CD8-positive, alpha-beta memory T cell (primary cell): Measurements from ENCODE around the gene TMEM233. TPM values are rescaled to one million over a fixed set of nuclear protein-coding genes. Genes with fewer than 3 reads are reported as not detected.

ENCODE experiments used
- CTCF ChIA-PET: fragments of 350-600 bp; sonication (Branson Sonifier 250); formaldehyde crosslinking; loops from one replicate; lab custom pipeline; 2021; ENCODE audit warnings: antibody characterized with exemption; lab: Charles Lee
- POLR2A ChIA-PET: fragments of 350-600 bp; sonication (Branson Sonifier 250); formaldehyde crosslinking; loops from one replicate; lab custom pipeline; 2021; ENCODE audit warnings: antibody characterized with exemption; lab: Charles Lee
- DNase-seq, 5 donors: peaks; one replicate each; pipeline versions ENCODE4 v3.0.0 to v3.0.0-alpha.2; 2020 to 2022; ENCODE audit warnings: mixed read lengths in 1 of 5
- H3K27ac ChIP-seq: one replicate; pipeline ENCODE4 v1.7.0; 2013; ENCODE audit warnings: low read depth, mild to moderate bottlenecking, low read length, moderate library complexity
- H3K27me3 ChIP-seq: 2 replicates; pipeline ENCODE4 v1.7.0; 2013; ENCODE audit warnings: low read length, mild to moderate bottlenecking; ENCODE audit not compliant: insufficient read depth, poor library complexity, severe bottlenecking
- H3K36me3 ChIP-seq: 2 replicates; pipeline ENCODE4 v1.7.0; 2013; ENCODE audit warnings: mild to moderate bottlenecking, low read length, moderate library complexity; ENCODE audit not compliant: insufficient read depth
- H3K4me1 ChIP-seq: 2 replicates; pipeline ENCODE4 v1.7.0; 2013; ENCODE audit warnings: mild to moderate bottlenecking, low read length, moderate library complexity; ENCODE audit not compliant: insufficient read depth
- H3K4me3 ChIP-seq: 2 replicates; pipeline ENCODE4 v1.7.0; 2013; ENCODE audit warnings: mild to moderate bottlenecking, low read length
- H3K9me3 ChIP-seq: 2 replicates; pipeline ENCODE4 v1.7.0; 2013; ENCODE audit warnings: mild to moderate bottlenecking, low read length
- H3K27ac Mint-ChIP-seq, 8 donors: one replicate each; pipeline ENCODE4 v1.8.0; 2020 to 2021; ENCODE audit warnings: mixed read lengths in 8 of 8, mild to moderate bottlenecking in 6 of 8, inconsistent platforms in 3 of 8, moderate library complexity in 3 of 8
- H3K27me3 Mint-ChIP-seq, 2 donors: one replicate each; pipeline ENCODE4 v1.8.0; 2020 to 2021; ENCODE audit warnings: mixed read lengths in 2 of 2, mild to moderate bottlenecking in 1 of 2, moderate library complexity in 1 of 2
- H3K36me3 Mint-ChIP-seq, 3 donors: one replicate each; pipeline ENCODE4 v1.8.0; 2020 to 2021; ENCODE audit warnings: mixed read lengths in 3 of 3, inconsistent platforms in 1 of 3, mild to moderate bottlenecking in 1 of 3
- H3K4me1 Mint-ChIP-seq, 3 donors: one replicate each; pipeline ENCODE4 v1.8.0; 2020 to 2021; ENCODE audit warnings: mixed read lengths in 3 of 3, inconsistent platforms in 1 of 3, mild to moderate bottlenecking in 1 of 3
- H3K4me3 Mint-ChIP-seq, 7 donors: one replicate each; pipeline ENCODE4 v1.8.0; 2020 to 2021; ENCODE audit warnings: mixed read lengths in 7 of 7, mild to moderate bottlenecking in 6 of 7, moderate library complexity in 4 of 7, inconsistent platforms in 2 of 7
- H3K9me3 Mint-ChIP-seq, 5 donors: one replicate each; pipeline ENCODE4 v1.8.0; 2020 to 2022; ENCODE audit warnings: mixed read lengths in 5 of 5, mild to moderate bottlenecking in 3 of 5, moderate library complexity in 2 of 5, inconsistent platforms in 1 of 5
- polyA plus RNA-seq: library from polyadenylated mRNA; unstranded; fragments of 300-500 nt; fragmentation: Illumina TruSeq; gene quantifications from one replicate; pipeline ENCODE4 v1.2.3, GENCODE V29; 2021
- total RNA-seq, 2 experiments: library from RNA; stranded (reverse); gene quantifications; one replicate each; pipeline ENCODE4 v1.2.3, GENCODE V29; 2021

The TMEM233 gene
- total and polyA plus RNA-seq, 3 experiments from 2014 or later, result not detected

- no peaks in the 10 kb centered on the region for H3K9me3 ChIP-seq
- no peaks in the 10 kb centered on the region for H3K9me3 Mint-ChIP-seq
- H3K36me3 ChIP-seq, result no peaks in the 10 kb centered on the region
- H3K27ac Mint-ChIP-seq, result no peak overlapping the region
- no peak overlapping the region for H3K4me3 ChIP-seq
- ChIA-PET POLR2A (no interaction called here), CTCF (no interaction called here)
- no peak for DNase-seq
- H3K27me3 ChIP-seq, result peaks cover 7% of the 10 kb centered on the region
- no peaks in the 10 kb centered on the region for H3K36me3 Mint-ChIP-seq
- no peaks in the 10 kb centered on the region for H3K4me1 Mint-ChIP-seq
- H3K27ac ChIP-seq, result no peak overlapping the region
- H3K4me1 ChIP-seq, result no peaks in the 10 kb centered on the region
- no peak overlapping the region for H3K4me3 Mint-ChIP-seq
- H3K27me3 Mint-ChIP-seq, result peaks cover 8 to 48% of the 10 kb centered on the region in 2 donors
These were observed 36.7 kb downstream of the TMEM233 start for GRCh38 chr12:119630223-119630780.

GRCh38 chr12:119630962-119631550, 37.5 kb downstream of the TMEM233 start:
- Mint-ChIP-seq H3K27ac (no peak overlapping the region), H3K4me1 (no peaks in the 10 kb centered on the region), H3K27me3 (peaks cover 12 to 49% of the 10 kb centered on the region in 2 donors), H3K4me3 (no peak overlapping the region), H3K9me3 (no peaks in the 10 kb centered on the region), H3K36me3 (no peaks in the 10 kb centered on the region)
- H3K27me3 ChIP-seq, result peaks cover 7% of the 10 kb centered on the region
- no peak for DNase-seq
- H3K4me1 ChIP-seq, result no peaks in the 10 kb centered on the region
- no peak overlapping the region for H3K4me3 ChIP-seq
- ChIA-PET POLR2A (no interaction called here), CTCF (interaction anchor here (1.3 kb wide), 1 partner anchor 19 kb away, joined by 3 read pairs; no protein-coding TSS in a partner anchor)
- H3K27ac ChIP-seq, result no peak overlapping the region
- no peaks in the 10 kb centered on the region for H3K36me3 ChIP-seq
- H3K9me3 ChIP-seq, result no peaks in the 10 kb centered on the region

- H3K27ac ChIP-seq, result no peak overlapping the region
- Mint-ChIP-seq H3K27me3 (peaks cover 16 to 55% of the 10 kb centered on the region in 2 donors), H3K4me1 (no peaks in the 10 kb centered on the region), H3K4me3 (no peak overlapping the region), H3K27ac (no peak overlapping the region), H3K9me3 (no peaks in the 10 kb centered on the region), H3K36me3 (no peaks in the 10 kb centered on the region)
- H3K36me3 ChIP-seq, result no peaks in the 10 kb centered on the region
- peaks cover 14% of the 10 kb centered on the region for H3K27me3 ChIP-seq
- H3K9me3 ChIP-seq, result no peaks in the 10 kb centered on the region
- ChIA-PET POLR2A (no interaction called here), CTCF (interaction anchor here (1.3 kb wide), 1 partner anchor 18 kb away, joined by 3 read pairs; no protein-coding TSS in a partner anchor)
- no peaks in the 10 kb centered on the region for H3K4me1 ChIP-seq
- no peak for DNase-seq
- no peak overlapping the region for H3K4me3 ChIP-seq
These were observed 38.5 kb downstream of the TMEM233 start for GRCh38 chr12:119631930-119632678.

GRCh38 chr12:119634743-119635142, 41.2 kb downstream of the TMEM233 start:
- H3K27me3 Mint-ChIP-seq, result peaks cover 10 to 56% of the 10 kb centered on the region in 2 donors
- H3K36me3 Mint-ChIP-seq, result no peaks in the 10 kb centered on the region
- Histone ChIP-seq H3K4me1 (no peaks in the 10 kb centered on the region), H3K36me3 (no peaks in the 10 kb centered on the region), H3K27me3 (peaks cover 14% of the 10 kb centered on the region), H3K4me3 (no peak overlapping the region), H3K27ac (no peak overlapping the region), H3K9me3 (no peaks in the 10 kb centered on the region)
- no peaks in the 10 kb centered on the region for H3K9me3 Mint-ChIP-seq
- POLR2A ChIA-PET, result no interaction called here
- no peak overlapping the region for H3K4me3 Mint-ChIP-seq
- H3K4me1 Mint-ChIP-seq, result no peaks in the 10 kb centered on the region
- H3K27ac Mint-ChIP-seq, result no peak overlapping the region
- DNase-seq, result no peak
- CTCF ChIA-PET, result interaction anchor here (1.2 kb wide), 1 partner anchor 33 kb away, joined by 3 read pairs; the partner anchor contains the start of gene PRKAB1

GRCh38 chr12:119642986-119643385, 49.4 kb downstream of the TMEM233 start:
- Histone ChIP-seq H3K4me3 (no peak overlapping the region), H3K9me3 (no peaks in the 10 kb centered on the region), H3K27me3 (no peaks in the 10 kb centered on the region), H3K4me1 (no peaks in the 10 kb centered on the region), H3K36me3 (no peaks in the 10 kb centered on the region), H3K27ac (no peak overlapping the region)
- CTCF ChIA-PET, result no interaction called here
- POLR2A ChIA-PET, result no interaction called here
- DNase-seq, result no peak
- H3K27me3 Mint-ChIP-seq, result peaks cover 22 to 44% of the 10 kb centered on the region in 2 donors
- H3K36me3 Mint-ChIP-seq, result no peaks in the 10 kb centered on the region
- H3K4me1 Mint-ChIP-seq, result no peaks in the 10 kb centered on the region
- no peak overlapping the region for H3K27ac Mint-ChIP-seq
- no peaks in the 10 kb centered on the region for H3K9me3 Mint-ChIP-seq
- H3K4me3 Mint-ChIP-seq, result no peak overlapping the region

GRCh38 chr12:119644930-119645329, 51.4 kb downstream of the TMEM233 start:
- Mint-ChIP-seq H3K4me3 (no peak overlapping the region), H3K27me3 (peaks cover 22 to 45% of the 10 kb centered on the region in 2 donors), H3K9me3 (no peaks in the 10 kb centered on the region), H3K36me3 (no peaks in the 10 kb centered on the region), H3K27ac (no peak overlapping the region), H3K4me1 (no peaks in the 10 kb centered on the region)
- POLR2A ChIA-PET, result no interaction called here
- Histone ChIP-seq H3K4me3 (no peak overlapping the region), H3K36me3 (no peaks in the 10 kb centered on the region), H3K4me1 (no peaks in the 10 kb centered on the region), H3K27ac (no peak overlapping the region), H3K27me3 (no peaks in the 10 kb centered on the region), H3K9me3 (no peaks in the 10 kb centered on the region)
- CTCF ChIA-PET, result no interaction called here
- no peak for DNase-seq

GRCh38 chr12:119645535-119646059, 52.0 kb downstream of the TMEM233 start:
- H3K27me3 ChIP-seq, result no peaks in the 10 kb centered on the region
- no peaks in the 10 kb centered on the region for H3K4me1 ChIP-seq
- Mint-ChIP-seq H3K27ac (no peak overlapping the region), H3K4me3 (no peak overlapping the region), H3K36me3 (no peaks in the 10 kb centered on the region), H3K4me1 (no peaks in the 10 kb centered on the region), H3K27me3 (peaks cover 22 to 48% of the 10 kb centered on the region in 2 donors), H3K9me3 (no peaks in the 10 kb centered on the region)
- CTCF ChIA-PET, result no interaction called here
- no peak overlapping the region for H3K27ac ChIP-seq
- DNase-seq, result no peak
- POLR2A ChIA-PET, result no interaction called here
- H3K36me3 ChIP-seq, result no peaks in the 10 kb centered on the region
- H3K4me3 ChIP-seq, result no peak overlapping the region
- no peaks in the 10 kb centered on the region for H3K9me3 ChIP-seq
